PFSK-1 (cell line): ENCODE results near the gene C1orf21.

Experiments used
- FOXP2 ChIP-seq: optimal IDR thresholded peaks from 2 replicates; pipeline ENCODE3; 2011; ENCODE audit warnings: borderline replicate concordance, control low read depth, inconsistent platforms; ENCODE audit not compliant: insufficient read depth; ENCODE audit errors: extremely low read length, extremely low read depth
- POLR2AphosphoS5 ChIP-seq: IDR thresholded peaks from 2 replicates; pipeline ENCODE4 v1.6.1; 2012; ENCODE audit warnings: low read depth, mild to moderate bottlenecking, control low read depth, low read length, moderate library complexity
- REST ChIP-seq, 2 experiments: IDR thresholded peaks; 2 replicates each; pipeline versions ENCODE4 v1.6.1 to v1.8.0; 2011 to 2012; ENCODE audit warnings: low read depth in 2 of 2, low read length in 2 of 2, control low read depth in 1 of 2, inconsistent platforms in 1 of 2, mild to moderate bottlenecking in 1 of 2, moderate library complexity in 1 of 2; ENCODE audit not compliant: insufficient read depth in 1 of 2
- SIN3A ChIP-seq: IDR thresholded peaks from 2 replicates; pipeline ENCODE4 v1.6.1; 2012; ENCODE audit warnings: mild to moderate bottlenecking, low read length, moderate library complexity, borderline replicate concordance; ENCODE audit not compliant: insufficient read depth
- TAF1 ChIP-seq: IDR thresholded peaks from 2 replicates; pipeline ENCODE4 v1.6.1; 2012; ENCODE audit warnings: low read length, control low read depth, borderline replicate concordance; ENCODE audit not compliant: insufficient read depth

C1orf21 gene

DNA sequence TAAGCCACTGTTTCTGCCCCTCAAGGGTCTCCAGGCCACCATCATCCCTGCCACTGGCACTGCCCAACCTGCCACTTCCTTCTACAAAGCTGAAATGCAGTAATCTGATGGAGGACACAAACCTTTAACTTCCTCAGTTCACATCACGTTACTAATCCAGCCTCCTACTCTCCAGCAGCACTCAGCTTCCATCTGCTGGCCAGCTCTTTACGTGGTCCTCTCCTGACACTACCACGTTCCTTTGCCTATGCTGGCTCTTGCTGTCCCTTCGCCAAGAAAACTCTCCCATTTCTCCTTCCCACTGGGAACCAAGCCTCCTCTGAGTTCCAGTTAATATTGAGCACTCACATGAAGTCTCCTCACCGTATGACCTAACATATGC lies 243.8 kb downstream of the C1orf21 start:
- TF ChIP-seq REST (IDR thresholded peaks at IDR 0.05; ENCODE audit: insufficient read depth in 1 of 2, low read depth in 2 of 2, low read length in 2 of 2): no peak
- no peak for TF ChIP-seq TAF1
- TF ChIP-seq POLR2AphosphoS5: no peak
- no peak for TF ChIP-seq SIN3A
- no peak for TF ChIP-seq FOXP2

- TF ChIP-seq TAF1 (no peak), REST (IDR thresholded peaks at IDR 0.05; ENCODE audit: insufficient read depth in 1 of 2, low read depth in 2 of 2, low read length in 2 of 2) (no peak), POLR2AphosphoS5 (no peak), SIN3A (no peak), FOXP2 (no peak)
These were observed 245.8 kb downstream of the C1orf21 start for GRCh38 chr1:184632415-184633175.

GRCh38 chr1:184633785-184634184 lies 247.0 kb downstream of the C1orf21 start:
- TF ChIP-seq TAF1 (no peak), SIN3A (no peak), POLR2AphosphoS5 (no peak), FOXP2 (no peak), REST (IDR thresholded peaks at IDR 0.05; ENCODE audit: insufficient read depth in 1 of 2, low read depth in 2 of 2, low read length in 2 of 2) (no peak)

GRCh38 chr1:184634296-184634695 lies 247.5 kb downstream of the C1orf21 start:
- TF ChIP-seq TAF1 (no peak), SIN3A (no peak), REST (IDR thresholded peaks at IDR 0.05; ENCODE audit: insufficient read depth in 1 of 2, low read depth in 2 of 2, low read length in 2 of 2) (no peak)
